ENCODE data around the gene TBX10. TPM values are rescaled to one million over a fixed set of nuclear protein-coding genes. Genes with fewer than 3 reads are reported as not detected.

TBX10 gene
- polyA plus RNA-seq, 4 donors = not detected

DNA sequence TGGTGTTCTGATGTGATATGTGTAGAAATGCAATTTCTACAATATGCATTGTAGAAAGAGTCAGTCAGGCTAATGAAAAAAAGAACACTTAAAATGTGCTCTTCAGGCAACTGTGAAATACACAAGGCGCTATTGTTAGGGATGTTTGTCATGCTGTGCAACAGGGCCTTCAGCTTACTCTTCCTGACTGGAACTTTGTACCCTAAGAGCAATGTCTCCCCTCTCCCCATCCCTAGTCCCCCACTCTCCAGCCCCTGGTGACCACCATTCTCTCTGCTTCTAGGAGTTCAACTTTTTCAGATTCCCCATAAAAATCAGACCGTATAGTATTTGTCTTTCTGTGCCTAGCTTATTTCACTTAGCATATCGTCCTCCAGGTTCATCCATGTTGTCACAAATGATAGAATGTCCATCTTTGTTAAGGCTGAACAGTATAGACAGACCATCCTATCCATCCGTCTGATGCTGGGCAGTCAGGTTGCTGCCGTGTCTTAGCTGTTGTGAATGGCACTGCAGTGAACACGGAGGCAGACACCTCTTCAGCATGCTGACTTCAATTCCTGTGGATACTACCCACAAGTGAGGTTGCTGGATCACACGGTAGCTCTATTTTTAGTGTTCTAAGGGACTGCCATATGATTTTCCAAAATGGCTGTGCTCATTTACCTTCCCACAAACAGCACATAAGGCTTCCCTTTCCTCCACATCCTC lies 22.2 kb downstream of the TBX10 start:
- no peak for DNase-seq (ENCODE audit: low read depth in 4 of 4, low spot score in 3 of 4)

DNA sequence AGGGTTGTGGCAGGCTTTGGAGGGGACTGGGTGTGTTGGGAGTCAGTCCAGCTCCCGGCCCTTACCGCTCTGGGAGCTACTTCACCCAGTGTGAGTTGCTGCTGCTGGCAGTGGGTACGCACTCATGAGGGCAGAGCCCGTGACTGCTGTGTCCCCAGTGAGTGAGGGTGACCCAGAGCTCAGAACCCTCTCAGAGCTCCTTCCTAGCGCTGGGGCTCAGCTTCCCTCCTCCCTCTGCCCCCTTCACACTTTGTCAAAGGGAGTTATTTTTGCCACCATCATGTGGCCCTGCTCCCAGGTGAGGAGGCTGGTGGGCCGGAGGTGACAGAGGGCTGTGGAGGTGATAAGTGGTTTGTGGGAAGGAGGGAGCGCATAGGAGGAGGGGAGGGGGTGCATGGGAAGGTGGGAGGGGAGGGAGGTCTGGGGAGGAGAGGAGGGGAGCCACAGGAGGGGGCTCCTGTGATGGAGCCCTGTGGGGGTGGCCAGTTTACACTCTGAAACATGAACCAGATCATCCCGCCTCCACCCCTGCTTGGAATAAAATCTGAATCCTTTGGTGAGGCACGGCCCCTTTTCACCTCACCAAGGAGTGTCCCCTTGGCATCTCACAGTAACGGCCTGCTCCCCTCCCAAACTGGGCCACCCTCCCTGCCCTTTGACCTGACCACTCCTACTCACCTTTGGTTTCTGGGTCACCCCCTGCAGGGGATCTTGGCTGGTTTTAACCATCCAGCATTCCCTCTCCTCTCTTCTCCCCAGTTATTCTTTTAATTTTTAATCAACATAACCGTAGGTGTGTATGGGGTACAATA lies 22.9 kb downstream of the TBX10 start:
- no peak for DNase-seq (ENCODE audit: low read depth in 4 of 4, low spot score in 3 of 4)

DNA sequence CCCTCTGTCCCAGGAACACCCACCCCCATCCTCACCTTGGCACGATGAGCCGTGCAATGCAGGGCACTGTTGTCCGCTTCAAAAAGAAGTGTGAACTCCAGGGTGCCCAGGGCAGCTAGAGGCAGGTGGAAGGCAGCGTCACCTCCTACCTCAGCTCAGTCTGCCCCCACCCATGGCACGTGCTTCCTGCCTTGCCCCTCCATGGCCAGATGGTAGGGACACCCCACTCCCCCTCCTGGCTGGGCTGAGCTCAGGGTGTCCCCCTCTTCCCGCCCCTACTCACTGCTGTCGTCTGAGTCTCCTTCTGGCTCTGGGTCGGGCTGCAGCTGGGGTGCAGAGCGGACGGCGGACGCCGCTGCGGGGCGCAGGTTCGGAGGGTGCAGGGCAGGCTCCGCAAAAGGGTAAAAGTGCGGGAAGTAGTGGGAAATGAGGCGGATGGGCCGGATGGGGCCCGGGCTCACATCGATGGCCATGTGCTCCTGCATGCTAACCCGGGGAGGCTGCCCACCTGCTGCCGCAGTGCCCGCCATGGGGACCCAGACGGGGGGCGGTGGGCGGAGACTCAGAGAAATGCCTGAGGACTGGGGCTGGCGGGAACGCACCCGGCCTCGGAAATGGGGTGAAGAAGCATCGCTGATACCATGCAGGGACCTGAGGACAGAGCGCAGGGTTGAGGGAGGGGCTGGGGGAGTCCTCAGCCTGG lies 23.7 kb downstream of the TBX10 start:
- DNase-seq (ENCODE audit: low read depth in 4 of 4, low spot score in 3 of 4) = no peak

DNA sequence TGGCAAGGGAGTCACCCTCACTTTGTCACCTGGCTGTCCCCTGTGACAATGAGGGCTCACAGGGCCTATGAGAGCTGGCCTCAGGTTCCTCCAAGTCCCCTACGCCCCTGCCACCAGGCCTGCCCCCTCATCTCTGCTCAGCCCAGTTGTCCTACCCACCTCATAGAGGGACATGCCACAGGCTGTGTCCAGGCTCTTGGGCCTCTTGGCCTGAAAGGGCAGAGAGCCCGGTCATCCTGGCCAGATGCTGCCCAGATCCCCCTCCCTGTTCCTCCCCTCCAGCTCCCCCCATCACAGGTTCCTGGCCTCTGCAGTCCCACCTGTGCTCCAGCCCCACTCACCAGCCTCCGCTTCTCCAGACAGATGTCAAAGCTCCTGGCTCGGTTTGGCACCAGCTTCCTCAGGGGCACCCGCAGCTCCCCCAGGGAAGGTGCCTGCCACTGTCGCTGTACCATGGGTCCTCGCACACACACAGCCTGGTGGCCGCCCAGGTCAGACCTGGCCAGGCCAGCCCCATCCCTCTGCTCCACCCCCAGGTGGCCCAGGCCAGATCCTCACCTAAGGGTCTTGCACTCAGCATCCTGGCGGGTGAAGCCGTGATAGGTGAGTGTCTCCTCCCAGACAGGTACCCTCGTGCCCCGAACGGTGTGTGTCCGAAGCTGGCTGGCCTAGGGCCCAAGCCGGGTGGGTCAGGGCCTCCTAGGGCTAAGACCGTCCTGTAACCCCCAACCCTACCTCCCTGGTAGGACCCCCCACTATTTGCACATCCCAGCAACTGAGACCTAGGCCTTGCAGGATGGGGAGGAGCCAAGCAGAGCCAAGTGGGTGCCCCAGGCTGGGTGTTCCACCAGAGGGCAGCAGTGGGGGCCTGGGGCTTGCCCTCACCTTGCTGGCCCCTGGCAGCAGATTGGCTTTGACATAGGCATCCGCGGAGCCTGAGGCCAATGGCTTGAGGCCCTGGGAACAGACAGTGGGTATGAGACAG lies 24.5 kb downstream of the TBX10 start:
- DNase-seq (ENCODE audit: low read depth in 4 of 4, low spot score in 3 of 4) = no peak

DNA sequence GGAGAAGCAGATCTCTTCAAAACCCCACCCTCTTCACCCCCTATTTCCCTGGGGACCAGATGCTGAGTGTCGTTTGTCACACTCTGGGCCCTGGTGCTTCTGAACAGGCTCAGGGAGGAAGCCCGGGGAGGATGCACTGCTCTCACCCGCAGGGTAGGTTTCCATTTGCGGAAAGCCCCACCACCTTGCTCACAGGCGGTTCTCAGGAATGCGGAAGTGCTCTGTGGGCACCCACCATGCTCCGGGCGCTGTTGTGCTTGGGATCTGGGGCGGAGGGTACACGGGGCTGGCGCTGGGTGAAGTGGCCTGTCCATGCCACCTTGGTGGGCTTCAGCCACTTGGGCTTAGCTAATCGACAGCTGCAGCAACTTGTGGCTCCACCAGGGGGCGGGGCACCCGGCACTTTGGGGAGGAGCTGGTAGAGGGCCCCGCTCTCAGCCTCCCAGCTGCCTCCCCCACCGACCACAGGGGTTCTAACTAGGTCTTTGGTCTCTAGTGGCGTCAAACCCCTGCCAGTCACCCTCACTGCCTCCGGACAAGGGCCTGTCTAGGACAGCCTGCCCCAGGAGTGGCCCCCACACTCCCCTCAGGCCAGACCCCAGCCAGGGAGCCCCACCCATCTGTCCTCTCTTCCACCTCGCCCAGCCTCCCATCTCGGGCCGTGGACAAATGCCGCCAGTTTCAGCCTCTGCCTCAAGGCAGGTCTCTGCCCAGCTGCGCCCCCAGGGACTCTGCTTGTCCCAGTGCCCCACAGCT lies 25.4 kb downstream of the TBX10 start:
- DNase-seq (ENCODE audit: low read depth in 4 of 4, low spot score in 3 of 4) = peak in 1 of 4 donors; percentile 25

DNA sequence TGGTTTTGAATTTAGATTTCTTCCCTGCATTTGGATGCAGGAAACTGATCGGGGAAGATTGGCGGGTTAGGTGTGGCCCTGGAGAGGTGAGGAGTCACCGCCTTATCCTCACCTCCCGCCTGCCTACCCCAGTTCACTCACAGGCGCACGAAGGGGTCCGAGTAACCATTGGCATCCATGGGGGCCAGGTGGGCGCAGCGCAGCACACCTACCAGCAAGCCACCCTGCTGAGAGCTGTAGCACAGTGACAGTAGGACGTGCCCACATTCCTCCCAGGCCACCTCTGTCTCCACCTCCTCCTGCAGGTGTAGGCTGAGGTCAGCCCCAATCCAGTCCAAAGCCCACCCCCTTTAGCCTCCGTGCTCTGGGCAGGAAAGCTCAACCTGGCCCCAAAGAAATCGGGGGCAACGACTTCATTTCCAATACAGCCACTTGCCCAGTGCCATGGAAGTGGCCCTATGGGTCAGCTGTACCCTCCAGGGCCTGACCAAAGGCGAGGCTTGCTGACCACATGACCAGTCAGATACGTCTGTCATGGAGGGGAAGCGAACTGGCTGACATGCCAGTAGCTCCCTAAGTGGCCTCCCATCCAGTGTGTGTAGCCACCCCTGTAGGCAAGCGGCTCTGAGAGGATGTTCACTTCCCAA lies 26.1 kb downstream of the TBX10 start:
- DNase-seq (ENCODE audit: low read depth in 4 of 4, low spot score in 3 of 4) = no peak

DNA sequence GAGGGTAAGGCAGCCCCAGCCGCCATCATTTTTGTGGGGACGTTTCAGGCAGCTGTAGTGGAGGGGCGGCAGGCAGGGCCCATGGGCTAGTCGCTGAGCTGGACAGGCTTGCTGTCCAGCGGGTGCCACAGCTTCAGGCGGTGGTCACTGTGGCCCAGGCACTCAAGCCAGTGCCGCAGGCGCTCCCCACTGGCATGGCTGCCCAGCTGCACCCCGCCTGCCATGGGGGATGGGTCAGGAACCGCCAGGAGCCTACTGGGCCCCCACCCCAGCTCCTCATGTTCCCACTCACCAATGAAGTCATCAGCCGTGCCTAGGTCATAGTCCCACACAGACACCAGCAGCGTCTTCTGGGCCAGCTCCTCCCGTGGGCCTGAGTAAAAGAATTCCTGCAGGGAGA lies 26.8 kb downstream of the TBX10 start:
- DNase-seq (ENCODE audit: low read depth in 4 of 4, low spot score in 3 of 4) = no peak

DNA sequence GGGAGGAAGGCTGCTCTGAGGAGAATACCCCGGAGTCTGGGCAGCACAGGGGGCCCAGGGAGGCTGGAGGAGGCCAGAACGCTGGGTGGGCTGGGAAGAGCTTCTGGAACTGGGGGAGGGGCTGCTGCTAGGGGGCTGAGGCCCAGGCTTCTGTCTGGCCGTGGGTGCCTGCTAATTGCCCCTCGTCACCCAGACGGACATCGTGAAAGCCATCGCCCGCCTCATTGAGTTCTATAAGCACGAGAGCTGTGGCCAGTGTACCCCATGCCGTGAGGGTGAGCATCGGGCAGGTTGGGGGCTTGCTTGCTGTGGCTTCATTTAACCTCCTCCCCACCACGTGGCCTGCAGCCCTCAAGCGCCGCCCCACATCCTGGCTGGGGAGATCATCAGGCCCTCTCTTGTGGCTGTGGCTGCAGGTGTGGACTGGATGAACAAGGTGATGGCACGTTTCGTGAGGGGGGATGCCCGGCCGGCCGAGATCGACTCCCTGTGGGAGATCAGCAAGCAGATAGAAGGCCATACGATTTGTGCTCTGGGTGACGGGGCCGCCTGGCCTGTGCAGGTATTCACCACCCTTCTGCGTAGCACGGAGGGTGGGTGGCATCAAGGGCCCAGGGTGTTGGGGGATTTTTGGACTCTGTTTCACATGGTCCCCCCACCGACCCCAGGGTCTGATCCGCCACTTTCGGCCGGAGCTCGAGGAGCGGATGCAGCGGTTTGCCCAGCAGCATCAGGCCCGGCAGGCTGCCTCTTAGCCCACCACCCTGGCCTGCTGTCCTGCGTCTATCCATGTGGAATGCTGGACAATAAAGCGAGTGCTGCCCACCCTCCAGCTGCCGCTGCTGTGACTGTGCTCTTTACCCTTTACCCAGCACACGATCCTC lies 27.6 kb downstream of the TBX10 start:
- no peak for DNase-seq (ENCODE audit: low read depth in 4 of 4, low spot score in 3 of 4)

DNA sequence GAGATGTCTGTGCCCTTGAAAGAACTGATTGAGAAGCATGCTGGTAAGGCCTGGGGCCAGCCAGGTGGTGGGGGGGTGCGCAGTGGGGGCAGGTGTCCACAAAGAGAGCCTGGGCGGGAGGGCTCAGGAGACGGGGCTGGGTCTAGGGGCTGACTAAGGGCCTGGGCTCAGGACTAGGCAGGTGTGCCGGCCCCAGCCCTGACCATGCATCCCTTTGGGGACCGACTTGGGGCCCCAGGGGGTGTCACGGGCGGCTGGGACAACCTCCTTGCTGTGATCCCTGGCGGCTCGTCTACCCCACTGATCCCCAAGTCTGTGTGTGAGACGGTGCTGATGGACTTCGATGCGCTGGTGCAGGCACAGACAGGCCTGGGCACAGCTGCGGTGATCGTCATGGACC lies 28.4 kb downstream of the TBX10 start:
- DNase-seq (ENCODE audit: low read depth in 4 of 4, low spot score in 3 of 4) = no peak

DNA sequence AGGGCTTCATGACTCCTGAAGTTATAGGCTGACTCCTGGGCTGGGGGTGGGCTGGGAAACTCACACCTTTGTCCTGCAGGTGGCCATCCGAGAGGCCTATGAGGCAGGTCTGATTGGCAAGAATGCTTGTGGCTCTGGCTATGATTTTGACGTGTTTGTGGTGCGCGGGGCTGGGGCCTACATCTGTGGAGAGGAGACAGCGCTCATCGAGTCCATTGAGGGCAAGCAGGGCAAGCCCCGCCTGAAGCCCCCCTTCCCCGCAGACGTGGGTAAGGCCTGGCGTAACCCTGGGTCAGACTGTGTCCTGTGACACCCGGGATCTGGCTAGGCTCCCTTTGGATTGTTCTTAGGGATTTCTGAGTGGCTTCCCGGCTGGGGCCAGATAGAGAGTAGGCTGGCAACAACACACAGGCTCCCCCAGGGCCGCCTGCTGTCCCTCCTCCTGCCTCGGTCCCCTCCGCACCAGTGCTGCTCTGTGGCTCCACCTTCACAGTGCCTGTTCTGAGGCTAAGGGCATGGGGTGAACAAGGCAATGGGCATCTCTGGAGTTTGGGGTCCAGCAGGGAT lies 29.2 kb downstream of the TBX10 start:
- DNase-seq (ENCODE audit: low read depth in 4 of 4, low spot score in 3 of 4) = no peak

DNA sequence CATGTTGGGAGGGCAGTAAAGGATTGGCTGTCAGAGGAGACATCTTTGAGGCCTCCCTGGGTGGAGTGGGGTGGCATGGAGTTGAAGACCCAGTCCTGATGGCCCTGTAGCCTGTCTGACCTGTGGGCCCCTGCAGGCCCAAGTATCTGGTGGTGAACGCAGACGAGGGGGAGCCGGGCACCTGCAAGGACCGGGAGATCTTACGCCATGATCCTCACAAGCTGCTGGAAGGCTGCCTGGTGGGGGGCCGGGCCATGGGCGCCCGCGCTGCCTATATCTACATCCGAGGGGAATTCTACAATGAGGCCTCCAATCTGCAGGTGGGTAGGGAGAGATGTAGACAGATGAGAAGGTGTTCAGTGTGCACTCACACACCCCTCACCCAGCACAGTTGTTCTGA lies 30.2 kb downstream of the TBX10 start:
- DNase-seq (ENCODE audit: low read depth in 4 of 4, low spot score in 3 of 4) = no peak

DNA sequence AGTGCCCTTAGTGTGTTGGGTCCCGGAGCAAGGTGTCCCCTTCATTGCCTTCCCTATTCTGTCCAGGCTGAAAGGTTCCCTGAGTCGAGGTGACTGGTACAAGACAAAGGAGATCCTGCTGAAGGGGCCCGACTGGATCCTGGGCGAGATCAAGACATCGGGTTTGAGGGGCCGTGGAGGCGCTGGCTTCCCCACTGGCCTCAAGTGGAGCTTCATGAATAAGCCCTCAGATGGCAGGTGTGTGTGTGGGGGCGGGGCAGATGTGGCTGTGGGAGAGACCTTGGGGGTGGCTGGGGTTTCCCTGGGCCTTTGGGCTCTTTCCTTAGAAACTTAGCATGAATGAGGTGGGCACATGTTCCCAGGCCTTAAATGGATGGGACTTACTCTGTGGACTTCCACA lies 31.1 kb downstream of the TBX10 start:
- DNase-seq (ENCODE audit: low read depth in 4 of 4, low spot score in 3 of 4) = no peak

DNA sequence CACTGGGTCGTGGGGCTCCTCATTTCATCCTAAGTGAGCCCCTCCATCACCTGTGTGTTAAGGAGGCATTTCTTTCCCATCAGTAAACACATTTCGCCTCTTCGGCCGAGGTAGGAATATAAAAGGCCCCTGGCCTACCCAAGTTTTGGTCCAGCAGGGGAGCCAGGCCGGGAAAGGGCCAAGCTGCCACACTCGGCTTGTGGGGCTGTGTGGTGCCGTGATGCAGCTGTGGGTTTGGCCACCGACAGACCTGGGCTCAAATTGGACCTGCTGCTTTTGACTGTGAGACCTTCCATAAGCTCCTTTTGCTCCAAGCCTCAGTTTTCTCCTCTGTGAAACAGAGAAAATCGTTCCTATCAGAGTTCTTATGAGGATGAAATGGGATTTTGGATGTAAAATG lies 32.1 kb downstream of the TBX10 start:
- DNase-seq (ENCODE audit: low read depth in 4 of 4, low spot score in 3 of 4) = no peak

DNA sequence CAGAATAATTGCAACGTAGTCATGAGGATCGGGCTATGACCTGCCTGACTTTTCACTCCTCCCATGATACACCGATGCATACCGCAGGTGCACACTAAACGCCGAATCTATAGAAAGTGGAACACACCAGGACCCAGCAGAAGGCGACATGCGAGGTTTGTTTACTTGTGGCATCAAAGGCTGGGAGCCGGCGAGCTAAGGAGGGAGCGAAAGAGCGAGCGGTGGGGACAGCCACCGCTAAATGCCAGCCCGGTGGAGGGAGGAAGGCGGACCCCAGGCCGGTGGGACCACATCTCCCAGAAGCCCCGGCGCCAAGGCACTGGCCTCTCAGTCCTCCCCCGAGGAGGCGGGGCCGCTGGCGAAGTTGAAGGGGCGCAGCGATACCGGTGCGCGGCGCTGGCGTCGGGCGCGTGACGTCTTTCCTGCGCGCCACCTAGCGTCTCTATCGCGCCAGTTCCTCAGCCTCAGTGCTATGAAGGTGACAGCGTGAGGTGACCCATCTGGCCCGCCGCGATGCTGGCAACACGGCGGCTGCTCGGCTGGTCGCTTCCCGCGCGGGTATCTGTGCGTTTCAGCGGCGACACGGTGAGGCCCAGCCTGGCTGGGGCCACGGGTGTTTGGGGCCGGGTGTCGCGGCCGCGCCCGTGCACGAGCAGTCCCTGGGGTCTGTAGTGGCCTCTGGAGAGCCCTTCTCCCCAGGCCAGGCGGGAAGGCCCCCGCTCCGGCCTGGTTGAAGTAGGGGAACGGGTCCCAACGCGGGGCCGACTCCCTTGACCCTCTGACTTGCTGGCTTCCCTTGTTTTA lies 32.9 kb downstream of the TBX10 start, which contains the start of gene NDUFV1:
TSS of gene NDUFV1 (plus strand) at position 445 of the 804 bp plus-strand sequence. CDS start at position 514, 69 bp downstream.
- peak; percentile 83 to 91 (median 88) for DNase-seq (ENCODE audit: low read depth in 4 of 4, low spot score in 3 of 4)

DNA sequence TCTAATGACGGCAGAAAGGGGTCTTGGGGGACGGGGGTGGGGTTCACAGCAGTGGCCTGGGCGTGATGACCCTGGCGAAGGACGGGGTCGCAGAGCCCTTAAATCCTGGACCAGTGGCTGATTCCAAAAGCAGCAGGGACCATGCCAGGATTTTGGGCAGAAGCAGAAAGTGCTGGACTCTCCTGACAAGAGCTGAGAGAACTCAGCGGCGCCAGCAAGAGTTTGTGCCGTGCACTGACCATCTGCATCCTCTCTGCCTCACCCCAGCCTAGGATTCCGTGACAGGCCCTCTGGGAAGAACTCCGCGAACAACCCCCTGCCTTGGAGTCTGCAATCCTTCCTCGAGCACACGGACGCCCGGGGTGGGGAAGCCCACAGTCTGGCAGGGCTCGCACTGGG lies 33.5 kb downstream of the TBX10 start:
- no peak for DNase-seq (ENCODE audit: low read depth in 4 of 4, low spot score in 3 of 4)

DNA sequence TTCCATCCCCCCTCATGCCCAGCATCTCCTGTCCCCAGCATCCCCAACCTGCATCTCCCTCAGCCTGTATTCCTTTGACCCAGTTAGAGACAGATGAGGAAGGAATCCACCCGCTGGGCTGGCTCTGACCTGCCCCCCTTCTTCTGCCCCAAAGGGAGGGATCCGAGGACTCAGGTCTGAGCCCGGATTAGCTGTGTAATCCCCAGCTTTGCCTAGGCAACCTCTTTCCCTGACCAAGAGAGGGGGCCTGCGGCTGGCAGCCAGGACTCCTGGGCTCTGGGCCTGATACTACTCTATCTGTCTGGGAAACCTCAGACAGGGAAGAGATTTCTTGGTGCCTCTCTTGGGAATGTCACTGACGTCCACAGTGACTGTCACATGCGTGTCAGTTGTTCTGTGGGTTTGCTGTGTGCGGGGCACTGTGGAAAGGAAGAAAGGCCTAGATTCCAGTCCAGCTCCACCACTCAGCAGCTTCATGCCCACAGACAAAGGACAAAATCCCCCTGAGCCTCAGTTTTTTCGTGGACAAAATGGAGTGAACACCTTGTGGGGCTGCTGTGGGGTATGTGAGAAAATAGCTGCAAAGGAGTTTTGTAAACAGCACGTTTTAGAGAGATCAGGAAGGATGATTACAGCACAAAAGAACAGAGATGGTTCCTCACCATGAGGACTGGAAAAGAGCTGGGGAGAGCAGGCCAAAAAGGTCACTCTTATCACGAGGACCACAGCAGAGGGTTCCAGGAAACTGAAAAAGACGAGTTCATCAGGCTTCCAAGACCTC lies 34.1 kb downstream of the TBX10 start:
- no peak for DNase-seq (ENCODE audit: low read depth in 4 of 4, low spot score in 3 of 4)

Data from left renal pelvis (tissue), 4 donors.